Kidney epithelial cell (primary cell): ENCODE results near the gene CD164. TPM values are rescaled to one million over a fixed set of nuclear protein-coding genes. Genes with fewer than 3 reads are reported as not detected.
"Not testable (repeated sequence)": the region's sequence is repeated elsewhere in the genome, so short reads cannot be mapped to it uniquely, and the experiment has no call there.

Experiments
- DNase-seq: peaks from one replicate; pipeline ENCODE4 v3.0.0-alpha.2; 2010; ENCODE audit warnings: low read depth
- H3K27me3 ChIP-seq: 2 replicates; pipeline ENCODE4 v1.6.0; 2011; ENCODE audit warnings: low read length; ENCODE audit not compliant: control insufficient read depth, insufficient read depth
- H3K36me3 ChIP-seq: 2 replicates; pipeline ENCODE4 v1.5.1; 2011; ENCODE audit warnings: low read length; ENCODE audit not compliant: control insufficient read depth, insufficient read depth
- H3K4me3 ChIP-seq: 2 replicates; pipeline ENCODE4 v1.5.1; 2011; ENCODE audit warnings: low read depth, mild to moderate bottlenecking, control low read depth, low read length
- CTCF ChIP-seq: IDR thresholded peaks from 2 replicates; pipeline ENCODE4 v1.5.1; 2011; ENCODE audit warnings: mild to moderate bottlenecking, moderate library complexity, low read length, control low read depth, inconsistent platforms; ENCODE audit not compliant: insufficient read depth, poor library complexity, severe bottlenecking
- total RNA-seq: library from RNA; depleted of rRNA; stranded (reverse); fragments of >200 nt; gene quantifications from 2 replicates; pipeline ENCODE4 v1.2.3, GENCODE V29; 2015

Gene CD164
- total RNA-seq, 1 donor from 2014 or later, result 155 TPM

GRCh38 chr6:109372130-109372529 lies 10.1 kb downstream of the CD164 start:
- Histone ChIP-seq H3K36me3 (peaks cover 2% of the 10 kb centered on the region), H3K27me3 (no peaks in the 10 kb centered on the region), H3K4me3 (no peak overlapping the region)
- no peak for TF ChIP-seq CTCF
- no peak for DNase-seq

GRCh38 chr6:109370792-109371191 lies 11.5 kb downstream of the CD164 start:
- TF ChIP-seq CTCF, result no peak
- H3K4me3 ChIP-seq, result no peak overlapping the region
- no peak for DNase-seq
- peaks cover 2% of the 10 kb centered on the region for H3K36me3 ChIP-seq
- H3K27me3 ChIP-seq, result no peaks in the 10 kb centered on the region

GRCh38 chr6:109370336-109370735 lies 11.9 kb downstream of the CD164 start:
- H3K36me3 ChIP-seq, result peaks cover 2% of the 10 kb centered on the region
- no peak for DNase-seq

GRCh38 chr6:109369728-109370127 lies 12.5 kb downstream of the CD164 start:
- DNase-seq, result no peak
- no peak overlapping the region for H3K4me3 ChIP-seq
- peaks cover 2% of the 10 kb centered on the region for H3K36me3 ChIP-seq
- no peak for TF ChIP-seq CTCF
- H3K27me3 ChIP-seq, result no peaks in the 10 kb centered on the region

More at GRCh38 chr6:109370336-109370735, 11.9 kb downstream of the CD164 start:
- Histone ChIP-seq H3K27me3 (no peaks in the 10 kb centered on the region), H3K4me3 (no peak overlapping the region)
- no peak for TF ChIP-seq CTCF

GRCh38 chr6:109364382-109365078 lies 17.7 kb downstream of the CD164 start:
- not testable (repeated sequence) for DNase-seq, H3K36me3 ChIP-seq, H3K27me3 ChIP-seq, H3K4me3 ChIP-seq

GRCh38 chr6:109363753-109364152 lies 18.5 kb downstream of the CD164 start:
- no peak for DNase-seq
- Histone ChIP-seq H3K36me3 (peaks cover 8% of the 10 kb centered on the region), H3K27me3 (no peaks in the 10 kb centered on the region), H3K4me3 (no peak overlapping the region)
- no peak for TF ChIP-seq CTCF
